Measurements from ENCODE around the gene ERGIC3. TPM values are rescaled to one million over a fixed set of nuclear protein-coding genes. Genes with fewer than 3 reads are reported as not detected.

Gene ERGIC3
- polyA plus RNA-seq, 1 donor (not counting 4 experiments of a cell fraction or from before 2014, with no cell fraction given), result 201 TPM

GRCh38 chr20:35497780-35498189, 44.1 kb upstream of the ERGIC3 start:
- FAIRE-seq, result no peak
- DNase-seq (ENCODE audit: low read depth, low spot score), result no peak
- no peak overlapping the region for H3K4me2 ChIP-seq (ENCODE audit: control insufficient read depth, extremely low read depth, insufficient read depth, low read depth, low read length)
- H2AFZ ChIP-seq (ENCODE audit: control insufficient read depth, low read length), result no peak overlapping the region
- dilution Hi-C loops (cut with MboI; ENCODE audit: extremely low pct_ligation_motif_present, low sequenced_read_pairs), result no loop called here
- H3K9me3 ChIP-seq (ENCODE audit: control insufficient read depth, low read depth, low read length), result no peaks in the 10 kb centered on the region
- no peaks in the 10 kb centered on the region for H4K20me1 ChIP-seq (ENCODE audit: control insufficient read depth, extremely low read depth, insufficient read depth, low read length)
- TF ChIP-seq EZH2 (IDR thresholded peaks at IDR 0.05; ENCODE audit: low read length) (no peak), CTCF (optimal IDR thresholded peaks at IDR 0.05 in 1 of 3, IDR thresholded peaks at IDR 0.05 in 1 of 3, conservative IDR thresholded peaks at IDR 0.05 in 1 of 3; ENCODE audit: extremely low read depth in 1 of 3, insufficient read depth in 2 of 3, low read length in 3 of 3) (no peak)
- no peaks in the 10 kb centered on the region for H3K79me2 ChIP-seq (ENCODE audit: control insufficient read depth, insufficient read depth, low read length)
- H3K9ac ChIP-seq (ENCODE audit: control insufficient read depth, extremely low read depth, insufficient read depth, low read length), result no peak overlapping the region
- H3K9me1 ChIP-seq (ENCODE audit: control insufficient read depth, extremely low read depth, insufficient read depth, low read length), result no peaks in the 10 kb centered on the region
- H3K4me1 ChIP-seq (ENCODE audit: control insufficient read depth, extremely low read depth, insufficient read depth, low read length), result no peaks in the 10 kb centered on the region
- H3K36me3 ChIP-seq (ENCODE audit: control insufficient read depth in 2 of 2, extremely low read depth in 1 of 2, insufficient read depth in 2 of 2, low read length in 2 of 2), result peaks cover 21 to 34% of the 10 kb centered on the region in 2 experiments
- H3K4me3 ChIP-seq (ENCODE audit: control insufficient read depth in 2 of 3, extremely low read depth in 1 of 3, insufficient read depth in 2 of 3, low read depth in 1 of 3, low read length in 3 of 3), result no peak overlapping the region
- no peak overlapping the region for H3K27ac ChIP-seq (ENCODE audit: control insufficient read depth, insufficient read depth, low read length)
- no peaks in the 10 kb centered on the region for H3K27me3 ChIP-seq (ENCODE audit: control insufficient read depth, extremely low read depth, insufficient read depth, low read length)

- no peak for TF ChIP-seq EZH2 (IDR thresholded peaks at IDR 0.05; ENCODE audit: low read length)
- TF ChIP-seq CTCF (optimal IDR thresholded peaks at IDR 0.05 in 1 of 3, IDR thresholded peaks at IDR 0.05 in 1 of 3, conservative IDR thresholded peaks at IDR 0.05 in 1 of 3; ENCODE audit: extremely low read depth in 1 of 3, insufficient read depth in 2 of 3, low read length in 3 of 3), result no peak
- Histone ChIP-seq H3K9me3 (ENCODE audit: control insufficient read depth, low read depth, low read length) (no peaks in the 10 kb centered on the region), H3K9ac (ENCODE audit: control insufficient read depth, extremely low read depth, insufficient read depth, low read length) (no peak overlapping the region), H3K79me2 (ENCODE audit: control insufficient read depth, insufficient read depth, low read length) (no peaks in the 10 kb centered on the region), H3K27ac (ENCODE audit: control insufficient read depth, insufficient read depth, low read length) (no peak overlapping the region), H4K20me1 (ENCODE audit: control insufficient read depth, extremely low read depth, insufficient read depth, low read length) (no peaks in the 10 kb centered on the region), H3K36me3 (ENCODE audit: control insufficient read depth in 2 of 2, extremely low read depth in 1 of 2, insufficient read depth in 2 of 2, low read length in 2 of 2) (peaks cover 23 to 36% of the 10 kb centered on the region in 2 experiments), H3K27me3 (ENCODE audit: control insufficient read depth, extremely low read depth, insufficient read depth, low read length) (no peaks in the 10 kb centered on the region), H3K9me1 (ENCODE audit: control insufficient read depth, extremely low read depth, insufficient read depth, low read length) (no peaks in the 10 kb centered on the region), H3K4me1 (ENCODE audit: control insufficient read depth, extremely low read depth, insufficient read depth, low read length) (no peaks in the 10 kb centered on the region), H3K4me2 (ENCODE audit: control insufficient read depth, extremely low read depth, insufficient read depth, low read depth, low read length) (no peak overlapping the region), H3K4me3 (ENCODE audit: control insufficient read depth in 2 of 3, extremely low read depth in 1 of 3, insufficient read depth in 2 of 3, low read depth in 1 of 3, low read length in 3 of 3) (no peak overlapping the region), H2AFZ (ENCODE audit: control insufficient read depth, low read length) (no peak overlapping the region)
- FAIRE-seq (no peak), DNase-seq (ENCODE audit: low read depth, low spot score) (no peak)
- dilution Hi-C loops (cut with MboI; ENCODE audit: extremely low pct_ligation_motif_present, low sequenced_read_pairs), result no loop called here
Measured at GRCh38 chr20:35499271-35499670, 42.6 kb upstream of the ERGIC3 start.

Data from keratinocyte (primary cell).